GM19035 (cell line): ENCODE results near the gene CCDC124.

ENCODE experiments used
- ATAC-seq: cut with Tn5 transposase; IDR thresholded peaks from one replicate; pipeline ENCODE4 v1.9.1; 2021; ENCODE audit not compliant: unreplicated experiment

Gene CCDC124

GRCh38 chr19:17951990-17952976 is 19.5 kb downstream of the CCDC124 start:
- no peak for ATAC-seq

- ATAC-seq: no peak
These were observed 20.5 kb downstream of the CCDC124 start for GRCh38 chr19:17953316-17953801.

DNA sequence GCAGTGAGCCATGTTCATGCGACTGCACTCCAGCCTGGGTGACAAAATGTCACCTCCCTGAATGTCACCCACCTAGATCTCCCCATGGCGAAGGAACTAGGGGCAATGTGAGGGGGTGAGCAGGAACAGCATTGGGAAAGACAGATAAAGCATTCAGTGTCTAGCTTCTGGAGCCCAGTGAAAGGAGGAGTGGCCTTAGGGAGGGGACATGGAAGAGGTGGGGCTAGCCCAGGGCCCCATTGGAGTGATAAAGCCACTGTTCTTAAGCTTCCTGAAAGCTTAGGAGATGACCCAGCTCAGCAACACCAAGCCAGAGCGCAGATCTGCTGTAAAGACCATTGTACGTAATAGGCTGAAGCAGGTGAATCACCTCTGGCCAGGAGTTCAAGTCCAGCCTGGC is 21.1 kb downstream of the CCDC124 start:
- no peak for ATAC-seq

DNA sequence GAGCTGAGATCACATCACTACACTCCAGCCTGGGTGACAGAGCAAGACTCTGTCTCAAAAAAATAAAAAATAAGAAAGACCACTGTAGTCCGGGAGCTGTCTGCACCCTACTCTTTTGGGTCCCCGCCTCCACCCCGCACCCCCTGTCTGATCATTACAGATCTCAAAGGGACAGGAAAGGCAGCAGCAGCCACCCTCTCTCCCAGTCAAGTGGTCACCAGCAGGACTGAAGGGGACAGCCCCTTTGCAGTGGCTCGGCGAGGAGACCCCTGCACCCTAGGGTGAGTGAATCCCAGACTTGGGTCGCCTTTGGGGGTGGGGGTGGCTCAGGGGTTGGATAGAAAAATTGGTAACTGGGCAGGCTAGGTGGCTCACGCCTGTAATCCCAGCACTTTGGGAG is 21.6 kb downstream of the CCDC124 start:
- ATAC-seq: no peak

- ATAC-seq: no peak
These were observed 24.5 kb downstream of the CCDC124 start for GRCh38 chr19:17957149-17957849.

DNA sequence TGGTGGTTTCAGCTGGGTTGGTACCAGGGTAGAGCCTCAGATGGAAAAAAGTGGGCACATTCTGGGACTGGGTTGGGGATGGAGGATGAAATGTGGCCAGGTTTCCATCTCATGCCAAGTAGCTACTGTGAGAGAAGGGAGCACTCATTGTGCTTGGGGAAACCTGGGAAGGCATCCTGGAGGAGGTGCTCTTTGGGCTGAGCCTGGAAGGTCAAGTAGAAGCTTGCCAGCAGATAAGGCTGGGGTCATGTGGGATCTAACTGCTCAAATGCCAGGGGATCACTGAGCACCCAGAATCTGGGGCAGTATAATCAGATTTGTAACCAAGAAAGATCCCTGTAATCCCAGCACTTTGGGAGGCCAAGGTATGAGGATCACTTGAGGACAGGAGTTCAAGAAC is 25.1 kb downstream of the CCDC124 start:
- no peak for ATAC-seq

DNA sequence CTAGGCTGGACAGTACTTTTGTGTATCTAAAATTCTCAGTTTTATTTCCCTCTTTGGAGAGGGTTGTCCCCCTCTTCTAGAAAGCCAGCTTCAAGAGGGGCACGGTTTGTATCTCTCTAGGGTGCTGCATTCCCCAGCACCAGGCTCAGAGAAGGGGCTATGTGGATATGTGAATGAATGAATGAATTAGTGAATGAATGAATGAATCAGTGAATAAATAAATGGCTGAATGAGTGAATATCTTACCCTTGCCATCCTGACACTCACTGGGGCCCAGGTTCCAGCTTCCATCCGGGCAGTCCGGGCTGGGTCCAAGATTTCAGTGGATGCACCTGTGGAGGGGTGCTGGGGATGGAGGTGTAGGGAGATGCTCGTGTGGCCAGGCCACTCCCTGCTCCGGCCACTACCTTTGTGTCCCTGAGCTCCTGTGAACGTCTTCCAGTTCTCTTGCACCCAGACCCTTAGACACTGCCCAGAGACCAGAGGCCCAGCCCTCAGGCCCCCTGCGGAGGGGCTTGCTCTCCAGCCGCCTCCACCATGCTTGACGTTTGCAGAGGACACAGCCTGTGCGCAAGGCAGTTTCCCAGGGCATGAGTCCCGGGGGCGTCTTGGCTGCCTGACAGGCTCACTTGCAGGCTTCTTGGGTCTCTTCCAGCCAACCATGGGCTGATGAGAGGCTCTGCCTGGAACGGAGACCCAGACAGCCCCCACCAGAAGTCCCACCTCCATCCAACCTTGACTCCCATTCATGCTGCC is 31.3 kb downstream of the CCDC124 start:
- no peak for ATAC-seq

DNA sequence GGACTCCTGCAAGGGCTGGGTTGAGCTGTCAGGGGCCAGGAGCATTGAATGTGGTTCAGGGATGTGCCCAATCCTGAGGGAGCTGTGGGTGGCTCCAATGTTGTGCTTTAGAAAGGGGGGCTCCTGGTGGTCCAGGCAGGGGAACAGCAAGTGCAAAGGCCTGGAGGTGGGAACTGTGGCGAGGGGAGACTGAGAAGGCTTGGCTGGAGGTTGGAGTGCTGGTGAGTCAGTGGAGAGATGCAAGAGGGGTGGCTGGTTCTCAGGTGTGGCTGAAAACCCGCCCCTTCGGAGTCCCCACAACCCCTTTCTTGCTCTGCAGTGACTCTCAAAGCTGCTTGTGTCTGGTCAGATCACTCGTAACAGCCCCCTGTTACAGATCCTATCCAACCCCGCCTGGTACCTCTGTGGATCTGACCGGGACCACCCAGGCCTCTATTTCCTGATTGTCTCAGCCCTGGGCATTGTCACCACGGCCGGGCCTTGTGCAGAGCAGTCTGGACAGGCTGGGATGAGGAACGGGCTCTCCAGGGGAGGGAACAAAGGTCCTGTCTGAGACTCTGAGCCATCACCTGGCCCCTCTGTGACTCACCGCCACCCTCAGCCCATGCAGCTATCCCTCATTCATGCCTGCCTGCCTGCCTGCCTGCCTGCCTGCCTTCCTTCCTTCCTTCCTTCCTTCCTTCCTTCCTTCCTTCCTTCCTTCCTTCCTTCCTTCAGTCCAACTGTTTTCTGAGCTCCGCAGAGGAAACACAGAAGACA is 32.7 kb downstream of the CCDC124 start:
- ATAC-seq: no peak

DNA sequence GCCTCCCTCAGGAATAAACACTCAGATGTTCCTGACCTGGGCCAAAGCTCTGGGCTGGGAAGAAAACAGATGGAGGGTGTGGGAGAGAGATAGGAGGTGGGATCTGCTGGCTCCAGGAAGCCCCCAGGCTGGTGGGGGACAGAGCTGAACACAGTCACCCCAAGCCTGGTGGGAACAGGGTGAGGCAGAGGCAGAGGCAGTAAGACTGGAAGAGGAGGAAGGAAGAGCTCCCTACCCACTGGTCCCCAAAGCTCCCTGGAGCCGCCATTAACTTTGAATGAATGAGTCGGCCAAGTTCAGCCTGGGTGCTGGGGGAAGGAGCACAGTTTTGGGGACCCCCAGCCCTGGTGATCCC is 33.3 kb downstream of the CCDC124 start:
- ATAC-seq: no peak

GRCh38 chr19:17966550-17967256 is 33.9 kb downstream of the CCDC124 start, which contains the start of gene KCNN1:
Gene KCNN1 (plus strand): TSS chr19:17967107. CDS start chr19:17973889, 6,782 bp downstream.
- ATAC-seq: no peak

DNA sequence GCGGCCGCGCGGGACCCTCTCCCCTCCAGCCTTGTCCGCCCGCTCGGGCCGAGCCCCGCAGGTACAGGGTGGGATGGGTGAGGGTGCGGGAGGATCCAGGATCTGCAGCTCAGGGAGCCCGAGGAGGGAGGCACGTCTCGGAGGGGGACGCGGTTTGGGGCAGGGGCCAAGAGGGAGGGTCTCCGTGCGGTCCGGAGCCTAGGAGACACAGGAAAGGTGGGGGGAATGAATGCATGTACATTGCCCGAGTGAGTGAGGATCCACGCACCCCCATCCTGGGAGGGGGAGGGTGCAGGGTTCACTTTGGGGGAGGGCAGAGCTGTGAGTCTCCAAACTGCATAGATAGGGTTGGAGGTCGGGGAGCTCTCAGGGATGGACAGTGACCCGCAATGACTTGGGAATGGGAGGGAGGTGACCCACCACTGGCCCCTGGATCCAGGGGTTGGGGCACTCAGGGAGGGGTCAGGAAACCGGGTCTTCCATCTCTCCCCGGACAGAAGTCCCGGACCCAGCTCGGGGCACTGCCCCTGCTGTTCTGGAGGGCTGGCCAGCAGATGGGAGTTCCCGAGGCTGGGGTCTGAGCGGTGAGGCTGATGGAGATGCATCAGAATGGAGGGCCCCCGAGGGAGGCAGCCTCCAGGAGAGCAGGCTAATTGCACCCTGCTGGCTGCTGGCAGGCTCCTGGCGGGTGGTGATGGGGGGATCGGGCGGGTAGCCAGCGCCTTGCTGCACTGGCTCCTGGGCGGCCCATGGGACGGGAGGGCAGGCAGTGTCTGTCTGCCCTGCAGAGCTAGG is 34.6 kb downstream of the CCDC124 start:
- ATAC-seq: no peak

- no peak for ATAC-seq
These were observed 35.5 kb downstream of the CCDC124 start for GRCh38 chr19:17968362-17968761.

GRCh38 chr19:17969096-17969792 is 36.4 kb downstream of the CCDC124 start:
- ATAC-seq: no peak

DNA sequence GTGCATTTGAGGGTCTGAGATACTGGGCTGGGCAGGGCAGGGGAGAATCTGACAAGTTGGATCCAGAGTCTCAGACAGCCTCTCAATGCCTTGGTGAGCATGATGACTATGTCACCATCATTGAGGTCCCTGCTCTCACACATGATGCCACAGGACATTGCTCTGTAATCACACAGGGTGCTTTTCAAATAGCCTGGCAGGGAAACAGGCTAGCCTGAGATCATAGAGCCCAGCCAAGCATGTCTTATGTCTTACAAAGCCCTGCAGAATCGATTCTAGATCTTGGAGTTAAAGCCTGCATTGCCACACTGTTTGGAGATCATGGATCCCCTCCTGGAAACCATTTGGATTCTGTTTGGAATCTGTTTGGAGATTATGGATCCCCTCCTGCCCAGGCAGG is 39.4 kb downstream of the CCDC124 start:
- ATAC-seq: no peak

- ATAC-seq: no peak
These were observed 40.9 kb downstream of the CCDC124 start for GRCh38 chr19:17973759-17974158.

DNA sequence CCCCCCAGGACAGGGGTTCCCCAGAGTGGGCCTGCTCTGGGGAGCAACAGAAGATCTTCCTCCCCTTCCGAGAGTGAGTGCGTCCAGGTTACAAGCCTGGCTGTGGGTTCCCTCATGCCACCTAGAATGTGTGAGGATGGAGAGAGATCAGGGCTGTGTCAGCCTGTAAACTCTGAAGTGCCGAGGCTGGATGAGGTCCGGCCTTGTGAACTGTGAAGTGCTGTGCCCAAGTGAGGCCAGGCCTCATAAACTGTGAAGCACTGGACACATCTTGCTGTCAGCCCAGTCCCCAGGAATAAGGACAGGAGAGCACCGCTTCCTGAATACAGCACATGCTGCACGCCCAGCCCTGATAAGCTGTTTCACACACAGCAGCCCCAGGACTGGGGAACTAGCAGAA is 41.7 kb downstream of the CCDC124 start:
- no peak for ATAC-seq

GRCh38 chr19:17975032-17975431 is 42.2 kb downstream of the CCDC124 start:
- no peak for ATAC-seq

DNA sequence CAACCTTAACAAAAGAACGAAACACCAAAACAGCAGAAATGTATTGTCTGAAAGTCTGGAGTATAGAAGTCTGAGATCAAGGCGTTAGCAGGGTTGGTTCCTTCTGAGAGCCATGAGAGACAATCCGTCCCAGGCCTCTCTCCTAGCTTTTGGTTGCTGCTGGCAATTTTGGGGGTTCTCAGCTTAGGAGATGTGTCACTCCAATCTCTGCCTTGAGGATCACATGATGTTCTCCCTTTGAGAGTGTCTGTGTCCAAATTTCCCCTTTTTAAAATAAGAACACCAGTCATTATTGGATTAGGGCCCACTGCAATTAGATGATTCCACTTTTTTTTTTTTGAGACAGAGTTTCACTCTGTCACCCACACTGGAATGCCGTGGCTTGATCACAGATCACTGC is 44.2 kb downstream of the CCDC124 start:
- ATAC-seq: no peak
